EH (cell line): ENCODE data around the gene MACROD2.

Source experiments
- DNase-seq: peaks from one replicate; pipeline ENCODE4 v3.0.0-alpha.2; 2015; ENCODE audit warnings: low read depth

Gene MACROD2

DNA sequence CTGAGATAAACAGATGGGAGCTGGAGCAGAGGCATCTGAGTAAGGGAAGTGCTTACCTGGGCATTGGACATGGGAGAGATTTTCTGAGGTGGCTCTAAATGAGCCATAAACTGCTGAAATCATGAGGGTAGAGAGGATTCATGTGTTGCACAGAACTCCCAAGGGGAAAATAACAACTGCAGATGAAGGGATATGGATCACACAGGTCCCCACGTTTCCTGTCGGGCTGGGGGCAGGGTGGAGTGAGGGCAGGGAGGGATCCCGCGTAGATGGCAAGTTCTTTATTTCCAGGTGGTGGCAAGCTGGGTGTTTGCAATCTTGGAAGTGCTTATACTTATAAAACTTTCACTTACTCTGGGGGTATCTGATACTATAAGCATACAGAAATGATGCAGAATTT, 764.7 kb downstream of the MACROD2 start:
- no peak for DNase-seq

DNA sequence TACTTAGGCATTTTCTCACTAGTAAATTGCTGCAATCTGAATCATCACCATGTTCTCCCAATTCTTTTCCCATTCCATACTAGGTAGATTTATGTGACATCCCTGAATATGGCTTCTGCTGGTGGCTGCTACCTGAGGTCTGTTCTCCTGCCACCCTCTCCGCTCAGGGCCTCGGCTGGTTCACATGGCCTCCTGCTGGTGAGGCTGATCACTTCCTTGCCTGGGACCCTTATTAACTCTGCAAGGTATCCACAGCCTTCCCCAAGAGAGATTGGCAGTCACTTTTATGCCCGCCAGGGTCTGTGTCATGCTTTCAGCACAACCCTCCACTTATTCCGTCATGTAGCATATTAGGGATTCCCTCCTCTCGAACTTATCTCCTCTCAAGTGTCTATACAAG, 766.6 kb downstream of the MACROD2 start:
- DNase-seq = no peak

DNA sequence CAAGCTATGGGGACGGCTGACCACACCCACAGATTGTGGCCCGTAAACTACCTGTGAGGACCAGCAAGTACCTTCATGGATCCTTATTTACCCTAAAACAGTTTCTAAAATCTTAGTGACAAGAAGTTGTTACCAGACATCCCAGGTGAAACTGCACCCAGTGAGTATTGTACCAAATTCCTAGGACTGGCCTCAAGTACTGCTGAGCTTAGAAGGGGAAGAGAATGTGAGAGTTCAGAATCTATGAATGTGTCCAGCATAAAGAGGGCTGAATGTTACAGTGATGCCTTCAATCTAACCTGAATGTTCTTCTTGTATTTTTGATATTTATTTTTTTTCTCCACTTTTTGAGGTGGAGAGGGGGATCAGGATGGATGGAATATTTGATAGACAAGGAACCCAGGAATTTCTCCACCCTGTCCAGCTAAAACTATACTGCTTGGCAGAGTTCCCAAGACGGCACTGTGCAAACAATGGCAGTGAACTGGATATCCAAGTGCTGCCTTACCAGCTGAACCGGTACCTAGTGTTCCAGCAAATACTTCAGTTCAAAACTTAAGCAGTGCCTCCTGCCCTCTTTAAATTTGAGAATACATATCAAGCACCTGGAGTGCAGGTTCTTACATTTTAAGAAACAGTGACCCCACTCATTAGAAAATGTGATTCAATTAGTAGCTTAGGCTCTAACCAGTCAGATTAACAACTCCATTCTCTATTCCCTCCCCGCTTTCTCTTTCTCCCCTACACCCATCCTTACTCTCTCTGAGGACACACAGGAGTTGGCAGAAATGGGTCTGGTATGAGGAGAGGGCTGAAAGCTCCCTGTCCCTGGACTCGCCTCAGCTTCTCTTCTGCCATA, 769.4 kb downstream of the MACROD2 start:
- DNase-seq = no peak

DNA sequence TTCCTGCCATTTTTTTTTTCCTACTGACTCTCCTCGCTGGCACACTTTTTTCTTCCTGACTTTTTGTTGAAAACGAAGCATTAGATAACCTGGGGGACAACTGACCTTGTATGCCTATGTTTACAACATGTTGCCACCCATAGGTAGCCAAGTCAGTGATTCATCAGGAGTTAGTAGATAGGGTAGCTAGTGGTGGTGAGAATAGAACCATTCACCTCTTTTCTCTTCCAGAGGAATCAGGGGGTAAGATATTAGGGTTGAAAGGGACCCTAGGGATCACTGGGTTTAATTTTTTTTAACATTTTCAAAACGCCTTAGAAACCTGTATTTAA, 770.0 kb downstream of the MACROD2 start:
- DNase-seq = no peak

DNA sequence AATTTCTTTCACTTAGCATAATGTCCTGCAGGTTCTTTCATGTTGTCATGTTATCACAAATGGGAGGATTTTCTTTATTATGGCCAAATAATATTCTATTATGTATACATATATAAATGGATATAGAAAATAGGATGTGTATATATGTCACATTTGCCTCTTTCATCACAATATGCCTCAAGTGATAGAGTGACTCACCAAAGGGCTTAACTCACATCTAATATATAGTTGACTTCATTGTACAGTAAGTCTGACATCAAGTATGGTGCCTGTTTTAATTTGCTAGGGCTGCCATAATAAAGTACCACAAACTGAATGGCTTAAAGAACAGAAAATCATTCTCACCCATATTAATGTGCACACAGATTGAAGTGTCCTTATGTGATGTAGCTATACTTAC, 778.2 kb downstream of the MACROD2 start:
- DNase-seq = no peak

DNA sequence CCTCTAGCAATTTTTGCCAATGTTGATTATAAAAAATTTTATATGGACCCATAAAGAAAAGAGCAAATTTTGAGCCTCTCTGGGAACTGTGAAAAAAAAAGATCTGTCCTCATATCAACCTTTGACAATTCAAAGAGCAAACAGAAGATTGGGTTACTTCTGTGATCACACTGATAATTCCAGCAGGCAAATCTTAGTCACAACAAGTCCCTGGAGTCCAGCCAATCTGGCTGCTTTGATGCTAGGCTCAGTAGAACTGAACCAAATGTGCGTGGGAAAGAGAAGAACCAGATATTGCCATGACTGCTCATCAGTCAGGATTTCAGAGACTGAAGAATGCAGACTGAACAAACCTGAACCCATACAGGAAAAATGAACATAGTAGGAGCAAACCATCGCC, 780.5 kb downstream of the MACROD2 start:
- peak; percentile 94 for DNase-seq

DNA sequence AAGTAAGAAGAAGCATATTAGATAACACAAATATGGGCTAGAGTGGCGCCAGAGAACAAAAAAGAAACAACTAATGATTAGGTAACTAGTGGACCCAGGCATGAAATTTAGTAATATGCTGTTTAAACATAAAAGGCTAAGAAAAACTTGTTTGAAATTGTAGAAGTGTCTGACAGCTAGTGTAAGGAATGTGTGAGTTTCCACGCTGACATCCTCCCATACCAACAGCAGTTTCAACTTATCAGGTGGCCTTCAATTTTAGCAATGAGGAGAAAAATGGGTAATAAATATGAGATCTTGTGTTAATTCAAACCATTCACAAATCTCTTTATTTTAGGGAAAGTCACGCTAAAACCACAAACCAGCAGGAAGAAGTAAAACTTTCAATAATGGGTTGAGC, 782.3 kb downstream of the MACROD2 start:
- DNase-seq = peak; percentile 42

DNA sequence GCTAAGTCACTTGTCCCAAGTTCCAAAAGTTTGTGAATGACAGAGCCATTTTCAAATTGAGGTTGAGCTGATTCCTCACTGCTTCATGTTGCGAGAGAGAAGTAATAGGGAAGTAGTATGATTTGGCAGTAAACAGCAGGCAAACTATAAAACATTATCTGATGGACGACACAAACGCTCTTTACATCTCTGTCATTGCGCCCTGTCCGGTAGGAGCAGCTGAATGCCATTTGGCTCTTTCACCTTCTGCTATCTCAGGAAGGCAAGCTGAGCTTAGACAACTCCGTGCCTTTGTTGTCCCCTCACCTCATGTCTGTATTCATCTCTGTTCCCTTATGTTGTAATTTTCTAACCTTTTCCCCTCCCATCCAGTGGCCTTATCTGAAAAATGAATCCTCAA, 782.8 kb downstream of the MACROD2 start:
- no peak for DNase-seq

DNA sequence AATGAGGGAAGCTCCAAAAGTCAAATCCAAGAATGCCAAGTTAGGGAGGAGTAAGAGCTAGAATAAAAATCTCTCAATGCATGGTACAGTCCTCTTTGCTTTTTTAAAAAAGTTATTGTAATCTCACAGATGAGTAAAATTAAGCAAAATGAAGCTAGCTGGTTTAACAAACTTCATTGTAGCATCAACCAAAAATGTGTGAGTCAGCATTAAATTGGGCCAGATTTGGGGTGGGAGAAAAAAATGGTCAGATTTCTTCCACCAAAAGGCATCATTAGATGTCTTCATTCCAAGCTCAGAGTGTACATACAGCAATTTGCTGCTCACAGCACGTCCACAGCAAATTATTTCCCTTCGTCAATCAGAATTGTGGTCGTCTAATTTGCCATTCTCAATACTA, 783.6 kb downstream of the MACROD2 start:
- no peak for DNase-seq

DNA sequence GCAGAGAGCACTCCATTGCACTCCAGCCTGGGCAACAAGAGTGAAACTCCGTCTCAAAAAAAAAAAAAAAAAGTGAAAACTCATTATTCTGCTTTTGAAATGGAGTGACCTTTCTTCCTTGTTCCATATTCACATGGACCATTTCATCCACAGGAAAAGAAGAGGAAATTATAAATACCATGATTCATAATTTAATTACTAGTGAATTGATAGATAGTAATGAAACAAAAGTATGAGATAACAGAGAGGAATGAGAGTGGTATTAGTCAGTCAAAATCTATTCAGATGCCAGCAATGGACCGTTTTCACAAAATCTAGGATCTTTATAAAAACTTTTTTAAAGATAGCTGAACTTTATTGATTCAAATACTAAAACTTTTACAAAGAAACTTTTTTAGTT, 785.2 kb downstream of the MACROD2 start:
- DNase-seq = peak; percentile 36

DNA sequence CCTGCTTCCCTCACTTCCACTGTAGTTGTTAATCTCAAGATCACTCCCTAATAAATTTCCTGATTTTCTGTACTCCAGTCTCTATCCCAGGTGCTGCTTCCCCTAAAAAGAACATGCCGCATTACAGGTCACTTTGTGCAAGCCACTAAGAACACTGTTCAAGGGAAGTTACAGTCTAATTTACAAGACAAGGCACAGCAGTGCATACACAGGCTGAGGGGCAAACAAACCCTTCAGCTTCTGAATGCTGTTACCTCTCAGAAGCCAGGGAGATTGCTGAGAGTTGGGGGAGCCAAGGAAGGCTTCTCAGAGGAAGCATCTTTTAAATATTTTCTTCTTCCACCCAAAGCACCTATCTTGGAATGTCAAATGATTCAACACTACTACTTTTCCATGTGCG, 787.4 kb downstream of the MACROD2 start:
- no peak for DNase-seq

DNA sequence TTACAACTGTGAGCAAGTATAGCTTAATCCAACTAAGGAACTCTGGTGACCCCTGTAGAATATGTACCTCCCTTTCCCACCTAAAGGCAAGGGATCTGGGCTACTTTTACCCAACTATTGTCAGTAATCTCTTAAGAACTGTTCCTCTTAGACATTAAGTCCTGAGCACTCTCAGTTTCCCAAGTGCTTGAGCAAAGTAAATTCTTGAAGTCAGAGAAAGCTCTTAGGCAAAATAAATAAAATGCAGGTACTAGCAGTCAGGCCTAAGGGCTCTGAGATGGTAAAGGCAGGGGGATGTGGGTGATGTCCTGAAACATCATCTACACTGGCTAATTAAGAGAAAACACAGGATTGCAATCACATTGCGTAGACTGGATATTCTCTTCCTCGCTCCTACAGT, 788.5 kb downstream of the MACROD2 start:
- DNase-seq = no peak

DNA sequence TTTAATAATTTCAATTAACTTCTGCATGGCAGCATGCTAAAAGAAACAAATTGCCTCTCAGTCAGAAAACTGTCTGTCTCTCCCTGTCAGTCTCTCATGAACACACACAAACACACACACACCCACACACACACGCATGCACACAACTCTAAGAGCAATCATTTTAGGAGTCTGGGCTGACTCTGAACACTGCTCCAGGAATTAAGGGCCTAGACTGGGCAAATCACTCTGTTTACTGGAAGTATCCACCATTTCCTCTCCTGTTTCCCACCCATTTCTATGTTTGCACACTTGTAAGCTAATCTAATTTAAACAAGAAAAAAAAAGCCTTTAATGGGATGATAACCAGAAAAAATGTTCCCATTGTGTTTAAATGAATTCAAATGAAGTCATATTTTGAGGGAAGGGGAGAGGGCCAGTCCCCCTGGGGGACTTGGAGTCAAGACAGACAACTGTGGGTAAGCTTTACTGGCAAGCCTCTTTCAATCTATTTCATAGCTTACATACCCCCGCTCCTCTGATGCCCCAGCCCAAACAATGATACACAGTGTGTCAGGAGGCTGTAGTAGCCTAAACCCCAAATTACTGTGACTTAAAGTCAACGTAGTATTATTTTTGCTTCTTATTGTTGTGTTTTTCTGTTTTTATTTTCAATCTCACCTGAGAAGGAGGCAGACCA, 789.9 kb downstream of the MACROD2 start:
- DNase-seq = no peak

DNA sequence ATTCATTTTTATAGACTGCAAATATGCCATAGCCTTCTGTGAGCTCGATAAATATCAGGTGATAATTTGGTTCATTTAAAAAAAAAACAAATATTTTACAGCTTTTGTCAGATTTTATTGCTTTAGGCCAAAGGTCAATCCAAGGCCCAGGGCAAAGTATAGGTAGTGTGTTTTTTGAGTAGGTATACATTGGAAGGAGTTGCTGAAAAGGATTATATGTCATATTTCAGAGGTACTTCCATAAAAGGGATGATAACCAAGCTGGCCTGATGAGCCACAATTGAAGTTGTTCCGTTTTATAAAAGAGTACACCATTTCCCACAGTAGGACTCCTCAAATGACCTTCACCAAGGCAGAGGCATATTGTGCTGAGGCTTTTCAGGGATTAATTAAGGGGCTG, 794.9 kb downstream of the MACROD2 start:
- no peak for DNase-seq

DNA sequence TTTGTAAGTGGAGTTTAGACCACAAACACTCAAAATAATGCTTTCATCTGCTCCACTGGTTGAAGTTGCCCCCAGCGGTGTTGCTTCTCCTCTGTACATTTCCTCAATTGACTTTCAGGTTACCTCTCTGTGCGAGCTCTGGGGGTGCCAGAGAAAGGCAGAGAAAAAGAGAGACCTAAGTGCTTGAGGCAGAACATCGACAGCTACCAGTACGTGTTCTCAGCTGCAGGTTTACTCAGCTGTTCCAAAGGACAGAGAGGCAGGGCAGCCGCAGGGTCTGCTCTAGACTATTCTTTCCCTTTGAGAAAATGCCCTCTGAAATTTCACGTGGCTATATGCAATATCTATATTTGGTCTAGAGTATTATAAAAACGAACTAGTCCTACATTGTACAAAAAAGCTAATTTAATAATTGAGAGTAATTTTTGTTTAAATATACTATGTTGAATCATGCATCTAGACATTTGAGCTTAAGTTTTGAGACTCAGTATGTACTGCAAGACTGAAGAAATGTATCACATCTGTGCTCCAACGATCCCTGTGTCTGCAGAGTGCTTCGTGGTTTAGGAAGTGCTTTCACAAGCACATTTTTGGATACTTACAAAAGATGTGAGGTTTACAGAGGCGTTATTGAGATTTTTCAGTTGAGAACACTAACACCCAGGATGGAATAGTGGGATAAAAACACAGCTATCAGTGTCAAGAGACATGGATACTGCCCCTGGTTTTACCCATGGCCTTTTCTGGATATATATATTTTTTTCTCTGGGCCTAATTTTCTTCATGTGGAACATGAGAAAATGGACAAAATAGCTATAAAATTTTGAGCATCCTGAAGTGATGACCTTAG, 795.7 kb downstream of the MACROD2 start:
- DNase-seq = peak; percentile 57

DNA sequence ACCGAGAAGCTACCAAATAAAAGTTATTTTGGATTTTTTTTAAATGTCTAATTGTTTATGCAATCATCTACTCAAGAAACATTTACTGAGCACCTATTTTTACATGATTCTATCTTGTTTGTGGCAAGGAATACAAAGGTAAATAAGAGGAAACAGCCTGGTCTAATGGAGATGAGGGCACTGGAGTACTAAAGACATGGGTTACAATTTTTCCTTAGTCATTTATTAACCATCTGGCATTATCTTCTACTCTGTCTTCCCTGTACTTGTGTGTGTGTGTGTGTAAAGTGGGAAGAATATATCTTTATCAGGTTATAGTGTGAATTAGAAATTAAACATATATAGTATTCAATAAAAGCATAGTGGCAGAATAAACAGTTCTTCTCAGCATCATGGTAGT, 797.6 kb downstream of the MACROD2 start:
- DNase-seq = no peak

DNA sequence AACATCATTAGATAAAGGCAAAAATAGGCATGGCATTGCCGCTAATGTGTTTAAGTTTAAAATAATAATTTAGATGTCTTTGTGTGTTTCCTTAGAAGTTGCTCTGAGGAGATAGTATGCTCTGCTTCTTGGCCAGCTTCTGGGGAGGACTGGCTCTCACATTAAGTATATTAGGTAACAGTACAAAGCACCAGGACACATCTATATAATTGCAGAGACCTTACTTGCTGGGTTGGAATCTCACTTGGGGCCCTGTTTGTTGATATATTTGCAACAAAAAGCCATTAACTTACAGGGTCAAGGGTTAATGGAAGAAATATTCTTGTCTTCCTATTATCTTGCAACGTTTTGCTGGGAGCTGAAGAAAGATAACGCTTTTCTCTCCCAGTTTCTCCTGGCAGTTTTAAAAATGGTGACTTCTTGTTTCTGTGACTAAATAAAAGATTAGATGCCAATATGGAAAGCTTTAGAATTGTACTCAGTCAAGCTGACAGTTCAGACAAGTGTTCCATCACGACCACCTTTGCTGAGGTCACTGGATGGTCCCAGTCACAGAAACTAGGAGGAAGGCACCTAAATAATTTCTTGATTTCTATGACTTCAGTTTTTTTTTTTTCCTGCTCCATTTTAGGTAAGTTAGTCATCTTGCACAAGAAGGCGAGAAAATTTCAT, 804.4 kb downstream of the MACROD2 start:
- no peak for DNase-seq

DNA sequence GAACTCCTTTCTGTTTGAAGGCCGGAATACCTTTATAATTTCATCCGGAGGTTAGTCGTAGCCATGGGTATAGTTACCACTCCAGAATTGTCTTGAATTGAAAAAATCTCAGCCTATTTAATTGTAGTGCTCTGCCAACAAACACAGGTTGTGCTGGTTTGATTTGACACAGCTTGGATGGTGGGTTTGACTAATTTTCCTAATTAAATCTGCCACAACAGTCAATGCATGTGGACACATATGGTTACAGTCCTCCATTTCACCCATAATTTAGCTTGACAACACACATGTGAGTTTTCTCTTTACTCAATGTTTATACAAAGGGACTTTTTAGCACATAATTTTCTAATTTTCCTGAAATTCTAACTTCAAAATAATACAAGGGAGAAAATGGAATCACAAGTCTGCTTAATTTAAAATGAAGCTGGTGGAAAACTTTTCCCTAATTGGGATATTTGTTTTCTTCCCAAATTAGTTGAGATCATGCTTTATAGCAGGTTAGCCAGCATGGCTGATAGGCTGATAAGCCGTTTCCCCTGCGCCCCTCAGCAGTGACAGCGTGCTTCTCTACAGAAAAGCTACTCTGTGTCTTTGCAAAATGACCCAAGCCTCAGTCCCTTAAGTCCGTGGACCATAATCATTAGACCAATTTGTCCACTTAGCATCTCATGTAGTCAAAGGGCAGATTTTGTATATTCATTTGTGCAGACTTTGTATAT, 805.5 kb downstream of the MACROD2 start:
- no peak for DNase-seq

DNA sequence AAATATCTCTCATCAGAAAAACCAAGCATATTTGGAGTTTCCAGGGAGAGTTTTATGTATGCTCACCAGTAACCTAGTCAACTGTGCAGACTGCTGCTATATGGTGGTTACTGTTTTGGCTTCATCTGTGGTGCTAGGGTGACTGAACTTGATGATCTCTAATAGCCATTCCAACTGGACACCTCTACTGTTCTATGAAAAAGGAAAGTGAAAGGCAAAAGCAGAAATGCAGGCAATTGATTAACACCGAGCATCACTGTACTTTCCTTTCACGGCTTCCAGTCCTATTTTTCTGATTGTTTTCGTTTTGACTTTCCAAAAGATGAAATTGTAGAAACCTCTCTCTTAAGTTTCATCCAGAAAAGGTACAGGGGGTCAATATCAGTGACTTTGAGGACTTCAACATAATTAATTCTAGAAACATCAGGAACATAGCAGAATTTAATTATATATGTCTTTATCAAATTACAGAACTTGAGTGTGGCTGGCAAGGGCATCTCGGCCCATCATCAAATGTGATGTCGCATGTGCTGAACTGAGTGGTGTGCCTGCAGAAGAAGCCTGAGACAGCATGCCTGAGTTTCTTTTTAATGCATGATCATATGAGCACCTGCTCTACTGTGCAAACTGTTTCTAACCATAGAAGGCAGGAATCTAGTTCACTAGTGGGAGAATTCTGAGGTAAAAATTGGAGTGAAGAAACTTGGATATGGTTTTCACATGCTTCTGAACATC, 806.4 kb downstream of the MACROD2 start:
- no peak for DNase-seq

DNA sequence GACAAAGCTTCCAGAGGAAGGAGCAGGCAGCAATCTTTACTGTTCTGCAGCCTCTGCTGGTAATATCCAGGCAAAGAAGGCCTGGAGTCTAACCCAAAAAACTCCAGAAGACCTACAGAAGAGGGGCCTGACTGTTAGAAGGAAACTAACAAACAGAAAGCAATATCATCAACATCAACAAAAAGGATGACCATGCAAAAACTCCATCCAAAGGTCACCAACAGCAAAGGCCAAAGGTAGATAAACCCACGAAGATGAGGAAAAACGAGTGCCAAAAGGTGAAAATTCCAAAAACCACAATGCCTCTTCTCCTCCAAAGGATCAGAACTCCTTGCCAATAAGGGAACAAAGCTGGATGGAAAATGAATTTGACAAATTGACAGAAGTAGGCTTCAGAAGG, 811.9 kb downstream of the MACROD2 start:
- no peak for DNase-seq

DNA sequence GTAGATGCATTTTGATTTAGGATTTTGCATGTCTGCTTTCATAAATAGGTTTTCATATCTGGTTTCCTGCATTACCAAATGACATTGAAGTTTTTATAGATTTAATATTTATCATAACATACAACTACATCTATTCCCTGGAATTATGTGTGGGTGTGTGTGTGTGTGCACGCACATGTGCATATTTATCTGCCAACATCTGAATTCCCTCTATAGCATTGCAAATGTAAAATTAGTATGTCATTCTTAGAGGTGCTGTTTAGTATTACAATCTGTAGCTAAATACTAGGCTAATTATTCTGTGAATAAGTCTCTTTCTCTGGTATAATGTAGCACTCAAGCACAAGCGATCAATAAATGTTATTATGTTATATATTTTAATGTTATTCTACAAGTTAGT, 820.0 kb downstream of the MACROD2 start:
- no peak for DNase-seq
